Ammon's horn (tissue), 1 donor: ENCODE data around the gene HDAC7.
A peak's percentile ranks its signal among the peaks of the same experiment; 100 is the strongest.

Source experiments
- DNase-seq: peaks from one replicate; pipeline ENCODE4 v3.0.0-alpha.2; 2016; ENCODE audit warnings: low spot score

HDAC7 gene

GRCh38 chr12:47793015-47793681 is 26.6 kb downstream of the HDAC7 start:
- no peak for DNase-seq

DNA sequence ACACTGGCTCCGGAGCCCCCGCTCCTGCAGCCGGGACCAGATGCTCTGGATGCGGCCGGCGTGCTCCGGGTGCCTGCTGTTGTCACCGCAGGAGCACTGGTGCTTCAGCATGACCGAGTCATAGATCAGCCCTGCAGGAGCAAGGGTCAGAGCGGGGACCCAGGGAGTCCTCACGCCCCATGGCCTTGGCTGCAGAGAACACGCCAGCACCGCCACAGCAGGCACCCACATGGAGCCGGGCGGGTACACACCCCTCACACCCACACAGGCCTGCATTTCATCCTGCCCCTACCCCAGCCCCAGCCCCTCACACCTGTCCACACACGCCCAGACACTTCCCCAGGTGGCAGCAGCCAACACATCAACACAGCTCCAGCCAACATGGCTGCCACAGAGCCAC is 27.8 kb downstream of the HDAC7 start:
- DNase-seq = no peak

DNA sequence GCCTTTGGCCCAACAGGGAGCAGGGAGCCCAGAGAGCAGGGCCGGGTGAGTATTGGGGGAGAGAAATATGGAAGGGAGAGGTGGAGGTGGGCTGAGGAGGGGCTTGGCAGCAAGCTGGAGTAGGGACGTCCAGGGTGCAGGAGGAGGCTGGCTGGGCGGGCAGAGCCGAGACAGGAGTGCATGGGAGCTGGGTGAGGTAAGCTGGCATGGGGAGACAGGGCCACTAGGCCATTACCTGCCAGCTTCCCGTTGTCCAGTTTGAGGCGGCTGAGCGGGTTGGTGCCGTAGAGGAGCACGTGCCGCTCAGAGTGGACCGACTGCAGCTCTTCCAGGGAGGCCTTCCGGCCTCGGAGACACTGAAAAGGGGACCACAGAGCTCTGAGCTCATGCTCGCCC is 28.4 kb downstream of the HDAC7 start:
- no peak for DNase-seq

- no peak for DNase-seq
Measured at GRCh38 chr12:47790676-47791350, 28.9 kb downstream of the HDAC7 start.

DNA sequence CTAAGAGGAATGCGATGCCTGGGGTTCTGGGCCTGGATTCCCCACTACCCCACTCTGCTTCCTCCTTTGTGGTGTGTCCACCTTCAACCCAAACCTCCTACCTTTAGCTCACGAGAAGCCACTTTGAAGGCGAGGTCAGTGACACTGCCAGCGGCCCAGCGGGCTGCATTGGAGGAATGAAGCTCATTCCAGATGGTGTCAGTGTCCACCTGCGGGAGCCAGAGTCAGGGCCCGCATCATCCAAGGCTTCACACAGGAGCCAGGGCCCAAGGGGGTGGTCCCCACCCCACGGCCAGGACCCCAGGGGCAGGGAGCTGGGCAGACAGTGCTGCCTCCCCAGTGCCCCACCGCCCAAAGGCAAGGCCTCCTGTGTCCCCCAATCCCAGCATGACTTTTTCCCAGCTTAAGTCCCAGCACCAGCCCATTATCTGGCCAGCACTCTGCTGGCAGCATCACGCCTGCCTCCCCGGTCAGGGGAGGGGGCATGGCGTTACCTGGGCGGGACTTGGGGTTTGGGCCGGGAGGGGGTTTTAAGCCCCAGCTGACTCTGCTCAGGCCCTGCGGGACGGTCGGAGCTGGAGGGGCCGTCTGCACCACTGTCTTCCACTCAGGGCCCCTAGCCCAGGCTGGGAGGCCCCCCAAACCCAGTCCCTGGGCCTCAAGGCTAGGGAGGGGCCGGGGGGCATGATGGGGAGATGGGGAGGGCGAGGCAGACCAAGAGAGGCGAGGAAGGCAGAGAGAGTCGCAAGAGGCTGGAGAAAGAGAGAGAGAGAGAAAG is 29.8 kb downstream of the HDAC7 start:
- no peak for DNase-seq

DNA sequence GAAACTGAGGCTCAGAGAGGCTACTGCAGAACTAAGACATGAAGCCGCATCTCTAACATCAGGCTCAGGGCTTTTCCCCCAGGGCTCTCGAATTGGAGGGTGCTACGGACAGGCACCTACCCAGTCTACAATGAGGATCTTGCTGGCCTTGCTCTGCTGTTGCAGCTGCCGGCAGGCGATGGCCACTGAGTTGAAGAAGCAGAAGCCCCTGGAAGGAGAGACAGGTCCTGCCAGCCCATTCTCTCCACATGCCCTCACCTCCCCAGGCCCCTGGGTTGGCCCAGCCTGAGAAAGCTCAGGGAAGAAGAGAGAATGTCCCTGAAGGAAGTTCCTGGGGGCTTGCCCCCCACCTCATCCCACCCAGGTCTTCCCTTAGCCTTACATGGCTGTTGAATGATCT is 30.6 kb downstream of the HDAC7 start:
- no peak for DNase-seq

DNA sequence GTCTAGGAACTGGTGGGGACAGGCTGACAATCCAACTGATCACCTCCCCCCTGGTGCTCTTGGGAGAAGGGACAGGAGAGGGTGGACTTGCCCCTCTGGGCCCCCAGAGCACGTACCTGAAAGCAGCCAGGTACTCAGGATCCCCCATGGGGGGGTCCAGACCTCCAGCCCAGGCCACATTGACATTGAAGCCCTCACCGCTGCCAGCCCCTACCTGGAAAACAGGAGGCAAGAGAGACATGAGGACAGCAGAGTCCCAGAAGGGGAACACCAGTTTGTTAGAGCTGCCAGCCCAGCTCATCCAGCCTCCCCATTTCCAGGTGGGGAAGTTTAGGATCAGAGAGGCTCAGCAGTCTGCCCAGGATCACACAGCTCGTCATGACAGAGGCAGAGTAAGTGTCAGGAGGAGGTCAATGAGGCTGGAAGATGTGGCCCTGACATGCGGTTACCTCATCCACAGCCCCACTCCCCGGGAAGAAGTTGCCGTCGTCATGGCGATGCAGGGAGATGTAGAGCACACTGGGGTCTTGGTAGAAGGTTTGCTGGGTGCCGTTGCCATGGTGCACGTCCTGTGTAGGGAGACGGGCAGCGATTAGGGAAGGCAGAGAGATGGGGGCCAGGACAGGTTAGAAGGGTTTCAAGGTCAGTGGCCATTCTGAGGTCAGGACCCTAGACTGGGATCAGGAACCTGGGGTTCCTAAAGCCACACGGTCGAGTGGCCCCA is 31.9 kb downstream of the HDAC7 start:
- DNase-seq = no peak

- no peak for DNase-seq
Measured at GRCh38 chr12:47786662-47787280, 32.9 kb downstream of the HDAC7 start.

GRCh38 chr12:47785887-47786661 is 33.6 kb downstream of the HDAC7 start:
- DNase-seq = no peak

DNA sequence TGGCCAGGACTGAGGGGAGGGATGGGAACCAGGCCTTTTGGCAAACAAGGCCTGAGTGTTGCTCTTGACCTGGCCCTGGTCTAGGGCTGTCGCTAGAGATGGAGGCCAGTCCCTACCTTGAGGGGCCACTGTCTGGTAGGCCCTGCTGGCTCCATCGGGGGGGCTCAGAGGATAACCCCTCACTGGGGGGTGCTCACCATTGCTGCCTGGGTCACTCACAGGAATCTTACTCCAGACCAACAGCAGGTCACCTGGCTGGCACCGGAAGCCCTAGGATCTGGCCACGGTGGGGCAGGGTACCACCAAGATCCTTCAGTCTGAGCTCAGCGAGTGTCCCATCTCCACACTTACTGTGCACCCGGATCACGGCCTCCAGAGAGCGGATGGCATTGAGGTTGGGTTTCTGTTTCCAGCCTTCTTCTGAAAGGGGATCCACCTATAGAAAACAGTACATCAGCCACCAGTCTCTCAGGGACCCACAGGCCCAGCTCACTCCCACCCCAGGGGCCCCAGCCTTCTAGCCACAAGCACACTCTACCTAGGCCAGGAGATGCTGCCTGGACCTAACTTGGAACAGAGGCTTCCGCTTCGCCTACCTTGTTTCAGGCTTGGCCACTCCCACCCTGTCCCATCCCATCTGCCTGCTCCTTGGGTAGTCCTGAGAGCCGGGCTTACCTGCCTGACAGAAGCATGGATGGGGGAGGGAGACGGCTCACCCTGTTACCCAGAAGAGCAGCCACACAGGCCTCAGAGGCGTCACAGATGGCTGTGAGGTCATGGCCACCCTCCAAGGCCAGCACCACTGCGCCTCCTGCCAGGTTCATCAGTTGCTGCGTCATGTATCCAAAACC is 34.4 kb downstream of the HDAC7 start:
- no peak for DNase-seq

DNA sequence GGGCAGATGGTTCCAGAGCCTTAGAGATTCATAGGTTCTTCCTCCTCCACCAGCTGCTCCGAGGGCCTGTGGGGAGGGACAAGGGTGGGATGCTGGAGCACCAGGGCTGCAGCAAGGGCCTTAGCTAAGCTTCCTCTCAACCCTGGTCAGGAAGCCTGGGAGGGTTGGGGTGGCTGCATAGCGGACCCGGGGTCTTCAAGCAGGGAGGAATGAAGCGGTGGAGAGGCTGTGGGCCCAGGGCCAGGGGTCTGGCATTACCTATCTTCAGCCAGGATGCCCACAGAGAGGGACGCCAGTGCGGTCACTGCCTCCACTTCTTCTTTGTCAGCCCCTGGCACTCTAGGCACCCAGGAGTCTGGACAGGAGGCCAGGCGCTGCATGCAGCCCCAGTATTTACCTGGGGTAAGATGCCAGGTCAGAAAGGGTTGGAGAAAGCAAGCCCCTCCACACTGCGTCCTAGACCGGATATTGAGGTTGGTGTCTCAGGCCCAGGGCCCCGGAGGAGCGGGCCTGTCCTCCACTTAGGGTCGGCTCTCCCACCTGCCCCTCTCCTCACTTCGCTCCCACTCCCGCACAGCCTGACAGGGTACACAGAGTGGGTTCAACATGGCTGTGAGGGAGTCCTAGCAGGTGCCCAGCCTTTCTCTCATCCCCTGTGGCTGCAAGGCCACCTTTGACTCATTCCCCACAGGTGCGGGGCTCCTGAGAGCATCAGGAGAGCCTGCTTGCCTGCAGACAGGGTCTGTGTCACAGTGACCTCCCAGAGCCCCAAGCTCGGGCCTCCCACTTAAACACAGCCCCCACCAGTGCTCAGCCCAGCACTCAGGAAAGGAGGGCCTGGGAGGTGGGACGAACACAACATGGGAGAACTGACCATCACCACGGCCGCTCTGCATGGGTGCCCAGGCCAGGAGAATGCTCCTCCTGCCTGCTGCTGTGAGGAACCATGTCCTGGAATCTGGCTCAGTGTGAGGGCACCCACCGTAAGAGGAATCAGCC is 35.6 kb downstream of the HDAC7 start:
- DNase-seq = no peak

GRCh38 chr12:47783024-47783755 is 36.5 kb downstream of the HDAC7 start:
- no peak for DNase-seq

GRCh38 chr12:47782372-47782770 is 37.3 kb downstream of the HDAC7 start:
- no peak for DNase-seq

DNA sequence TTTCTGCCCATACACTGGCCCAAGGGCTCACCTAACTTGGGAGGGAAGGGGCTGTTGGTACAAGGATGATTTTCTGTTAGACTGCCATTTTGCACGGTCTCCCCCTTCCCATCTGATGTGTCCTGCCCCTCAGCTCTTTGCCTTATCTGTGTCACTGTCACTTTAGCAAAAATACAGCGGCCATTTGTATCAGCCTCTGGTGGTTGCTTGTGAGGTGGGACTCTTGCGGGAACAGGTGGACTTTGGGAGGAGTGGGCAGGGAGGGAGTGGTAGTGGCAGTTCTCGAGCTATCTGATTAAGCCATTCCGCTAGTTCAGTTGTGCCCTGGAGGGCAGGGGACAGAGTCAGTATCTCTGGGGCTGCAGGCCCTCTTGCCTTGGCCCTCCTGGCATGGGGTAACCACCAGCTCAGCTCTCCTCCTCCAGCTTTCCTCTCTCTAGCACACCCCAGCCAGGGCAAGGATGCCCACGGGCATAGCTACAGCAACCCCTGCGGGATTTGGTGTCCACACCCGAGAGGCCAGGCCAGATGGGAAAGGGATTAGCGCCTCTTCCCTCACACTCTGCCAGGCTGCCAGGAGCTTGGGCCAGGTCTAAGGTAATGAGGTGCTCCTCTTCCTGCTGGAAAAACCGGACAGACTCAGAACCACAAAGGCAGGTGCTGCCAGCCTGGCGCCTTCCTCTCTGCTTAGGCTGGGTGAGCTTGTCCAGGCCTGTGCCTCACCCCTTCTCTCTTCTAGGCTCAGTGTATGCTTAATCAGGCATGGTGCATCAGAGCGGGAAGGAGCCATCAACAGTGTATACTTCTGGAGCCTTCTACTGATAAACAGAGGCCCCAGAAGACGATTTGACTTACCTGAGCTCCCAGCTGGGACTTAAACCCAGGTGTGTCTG is 38.0 kb downstream of the HDAC7 start:
- DNase-seq = no peak

GRCh38 chr12:47779943-47780504 is 39.7 kb downstream of the HDAC7 start:
- DNase-seq = no peak

DNA sequence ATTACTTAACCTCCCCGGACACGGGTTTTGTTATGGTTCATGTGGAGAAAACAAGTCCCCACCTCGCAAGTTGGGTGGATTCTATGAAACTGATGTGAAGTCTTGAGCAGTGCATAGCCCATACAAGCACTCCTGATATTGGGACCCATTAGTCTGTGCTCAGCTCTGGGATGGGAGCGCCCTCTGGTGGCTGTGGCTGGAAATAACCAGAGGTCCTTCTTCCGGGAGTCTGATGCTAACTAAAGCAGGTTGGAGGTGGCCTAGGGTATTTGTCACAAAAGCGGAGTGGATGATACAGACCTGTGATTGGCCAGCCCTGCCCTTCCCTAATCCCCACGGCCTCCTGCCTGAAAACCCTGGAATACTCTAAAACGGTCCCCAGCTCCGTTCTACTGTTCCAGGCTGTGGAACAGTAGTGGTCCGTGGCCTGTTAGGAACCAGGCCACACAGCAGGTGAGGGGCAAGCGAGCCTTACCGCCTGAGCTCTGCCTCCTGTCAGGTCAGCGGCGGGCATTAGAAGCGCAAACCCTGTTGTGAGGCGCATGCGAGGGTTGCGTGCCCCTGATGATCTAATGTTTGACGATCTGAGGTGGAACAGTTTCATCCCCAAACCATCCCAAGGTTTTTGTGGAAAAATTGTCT is 40.3 kb downstream of the HDAC7 start:
- DNase-seq = peak; percentile 94
